ENCODE measurements around the gene PRKCQ.

The PRKCQ gene

DNA sequence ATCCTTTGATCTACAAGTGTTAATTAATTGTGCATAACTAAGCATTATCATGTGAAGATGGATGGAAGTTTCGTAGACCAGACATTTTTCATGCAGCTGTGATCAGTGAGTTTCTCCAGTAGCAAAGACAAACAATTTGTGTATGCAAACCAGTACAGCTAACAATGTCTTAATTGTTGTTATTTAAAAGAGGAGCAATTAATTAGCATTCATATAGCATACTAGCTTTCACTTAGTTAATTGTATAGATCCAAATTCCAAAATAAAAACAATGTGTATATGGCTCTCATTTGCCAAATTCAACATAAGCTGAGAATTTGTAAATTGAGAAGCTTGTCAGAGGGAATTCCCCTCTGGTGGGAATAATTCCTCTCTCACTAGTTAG, 22.6 kb upstream of the PRKCQ start:
- Histone ChIP-seq H3K9me3 (ENCODE audit: low read length) (no peaks in the 10 kb centered on the region), H4K20me1 (ENCODE audit: insufficient read depth, low read length) (no peaks in the 10 kb centered on the region), H3K4me3 (ENCODE audit: low read depth, low read length, poor library complexity, severe bottlenecking) (no peak overlapping the region), H3K36me3 (ENCODE audit: insufficient read depth, low read length) (no peaks in the 10 kb centered on the region), H3K4me2 (ENCODE audit: low read length) (no peak overlapping the region), H3K27ac (ENCODE audit: low read depth, low read length, poor library complexity, severe bottlenecking) (no peak overlapping the region), H3K9ac (ENCODE audit: low read length) (no peak overlapping the region), H2AFZ (ENCODE audit: low read length) (no peak overlapping the region), H3K27me3 (ENCODE audit: insufficient read depth, low read length) (no peaks in the 10 kb centered on the region), H3F3A (ENCODE audit: insufficient read depth, low read length) (no peaks in the 10 kb centered on the region), H3K79me2 (ENCODE audit: insufficient read depth, low read length) (no peaks in the 10 kb centered on the region), H3K9me2 (ENCODE audit: low read depth, low read length) (no peaks in the 10 kb centered on the region), H3K4me1 (ENCODE audit: insufficient read depth, low read length, severe bottlenecking) (no peaks in the 10 kb centered on the region)
- TF ChIP-seq EZH2 (IDR thresholded peaks at IDR 0.05; ENCODE audit: borderline replicate concordance, low read length): no peak
- TF ChIP-seq, protein P1, sequence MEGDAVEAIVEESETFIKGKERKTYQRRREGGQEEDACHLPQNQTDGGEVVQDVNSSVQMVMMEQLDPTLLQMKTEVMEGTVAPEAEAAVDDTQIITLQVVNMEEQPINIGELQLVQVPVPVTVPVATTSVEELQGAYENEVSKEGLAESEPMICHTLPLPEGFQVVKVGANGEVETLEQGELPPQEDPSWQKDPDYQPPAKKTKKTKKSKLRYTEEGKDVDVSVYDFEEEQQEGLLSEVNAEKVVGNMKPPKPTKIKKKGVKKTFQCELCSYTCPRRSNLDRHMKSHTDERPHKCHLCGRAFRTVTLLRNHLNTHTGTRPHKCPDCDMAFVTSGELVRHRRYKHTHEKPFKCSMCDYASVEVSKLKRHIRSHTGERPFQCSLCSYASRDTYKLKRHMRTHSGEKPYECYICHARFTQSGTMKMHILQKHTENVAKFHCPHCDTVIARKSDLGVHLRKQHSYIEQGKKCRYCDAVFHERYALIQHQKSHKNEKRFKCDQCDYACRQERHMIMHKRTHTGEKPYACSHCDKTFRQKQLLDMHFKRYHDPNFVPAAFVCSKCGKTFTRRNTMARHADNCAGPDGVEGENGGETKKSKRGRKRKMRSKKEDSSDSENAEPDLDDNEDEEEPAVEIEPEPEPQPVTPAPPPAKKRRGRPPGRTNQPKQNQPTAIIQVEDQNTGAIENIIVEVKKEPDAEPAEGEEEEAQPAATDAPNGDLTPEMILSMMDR (IDR thresholded peaks at IDR 0.05; ENCODE audit: low read length): no peak

DNA sequence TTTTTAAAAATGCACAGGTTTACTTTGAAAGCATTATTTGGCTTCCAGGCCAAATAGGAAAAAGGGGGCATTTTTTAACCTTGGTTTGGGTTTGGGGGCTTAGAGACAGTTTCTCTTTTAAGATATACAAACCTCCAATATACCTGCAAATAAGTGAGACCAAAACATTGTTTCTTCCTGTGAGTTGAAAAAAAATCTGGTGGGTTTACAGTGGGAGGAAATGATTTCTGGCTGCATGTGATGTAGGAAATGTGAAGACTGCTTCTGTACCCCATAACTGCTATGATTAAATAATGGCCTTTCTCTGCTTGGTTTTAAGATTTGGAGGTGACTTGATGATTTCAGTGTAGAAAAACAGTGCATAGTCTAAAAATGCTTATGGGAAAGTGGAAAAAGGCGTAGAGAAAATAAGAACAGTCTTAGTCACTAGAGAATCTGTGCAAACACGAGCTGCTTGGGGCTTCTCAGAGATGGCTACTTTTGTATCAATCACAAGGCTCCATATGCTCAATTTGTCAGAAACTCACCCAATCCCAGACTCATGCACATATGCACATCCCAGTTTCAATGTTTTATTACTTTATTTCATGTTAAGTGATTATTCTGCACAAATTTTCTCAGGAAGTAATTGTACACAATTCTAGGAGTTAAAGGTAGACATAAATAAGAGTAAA, 22.1 kb upstream of the PRKCQ start:
- Histone ChIP-seq H3K27ac (ENCODE audit: low read depth, low read length, poor library complexity, severe bottlenecking) (no peak overlapping the region), H3K79me2 (ENCODE audit: insufficient read depth, low read length) (no peaks in the 10 kb centered on the region), H3K4me3 (ENCODE audit: low read depth, low read length, poor library complexity, severe bottlenecking) (no peak overlapping the region), H3K4me1 (ENCODE audit: insufficient read depth, low read length, severe bottlenecking) (no peaks in the 10 kb centered on the region), H3K9ac (ENCODE audit: low read length) (no peak overlapping the region), H3K9me3 (ENCODE audit: low read length) (no peaks in the 10 kb centered on the region), H3K36me3 (ENCODE audit: insufficient read depth, low read length) (no peaks in the 10 kb centered on the region), H3K27me3 (ENCODE audit: insufficient read depth, low read length) (no peaks in the 10 kb centered on the region), H3F3A (ENCODE audit: insufficient read depth, low read length) (no peaks in the 10 kb centered on the region), H2AFZ (ENCODE audit: low read length) (no peak overlapping the region), H4K20me1 (ENCODE audit: insufficient read depth, low read length) (no peaks in the 10 kb centered on the region), H3K4me2 (ENCODE audit: low read length) (no peak overlapping the region), H3K9me2 (ENCODE audit: low read depth, low read length) (no peaks in the 10 kb centered on the region)
- TF ChIP-seq EZH2 (IDR thresholded peaks at IDR 0.05; ENCODE audit: borderline replicate concordance, low read length): no peak
- TF ChIP-seq, protein P1 (IDR thresholded peaks at IDR 0.05; ENCODE audit: low read length): no peak

DNA sequence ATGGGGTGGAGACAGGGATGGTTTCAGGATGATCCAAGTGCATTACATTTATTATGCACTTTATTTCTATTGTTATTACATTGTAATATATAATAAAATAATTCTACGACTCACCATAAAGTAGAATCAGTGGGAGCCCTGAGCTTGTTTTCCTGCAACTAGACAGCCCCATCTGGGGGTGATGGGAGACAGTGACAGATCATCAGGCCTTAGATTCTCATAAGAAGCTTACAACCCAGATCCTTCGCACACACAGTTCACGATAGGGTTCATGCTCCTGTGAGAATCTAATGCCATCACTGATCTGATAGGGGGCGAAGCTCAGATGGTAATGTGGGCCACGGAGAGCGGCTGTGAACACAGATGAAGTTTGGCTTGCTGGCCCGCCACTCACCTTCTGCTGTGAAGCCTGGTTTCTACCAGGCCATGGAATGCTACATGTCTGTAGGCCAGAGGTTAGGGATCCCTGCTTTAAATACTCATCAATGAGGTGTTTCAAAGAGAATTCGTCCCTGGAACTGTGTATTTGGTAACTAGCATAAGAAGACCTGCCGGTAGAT, 21.2 kb upstream of the PRKCQ start:
- H3K79me2 ChIP-seq (ENCODE audit: insufficient read depth, low read length): no peaks in the 10 kb centered on the region
- no peaks in the 10 kb centered on the region for H4K20me1 ChIP-seq (ENCODE audit: insufficient read depth, low read length)
- no peak overlapping the region for H3K27ac ChIP-seq (ENCODE audit: low read depth, low read length, poor library complexity, severe bottlenecking)
- H3K4me3 ChIP-seq (ENCODE audit: low read depth, low read length, poor library complexity, severe bottlenecking): no peak overlapping the region
- TF ChIP-seq, protein P1 (IDR thresholded peaks at IDR 0.05; ENCODE audit: low read length): no peak
- no peak for TF ChIP-seq EZH2 (IDR thresholded peaks at IDR 0.05; ENCODE audit: borderline replicate concordance, low read length)
- no peaks in the 10 kb centered on the region for H3K36me3 ChIP-seq (ENCODE audit: insufficient read depth, low read length)
- H3K27me3 ChIP-seq (ENCODE audit: insufficient read depth, low read length): no peaks in the 10 kb centered on the region
- no peaks in the 10 kb centered on the region for H3K9me3 ChIP-seq (ENCODE audit: low read length)
- H3K9ac ChIP-seq (ENCODE audit: low read length): no peak overlapping the region
- no peaks in the 10 kb centered on the region for H3F3A ChIP-seq (ENCODE audit: insufficient read depth, low read length)
- no peak overlapping the region for H2AFZ ChIP-seq (ENCODE audit: low read length)
- H3K9me2 ChIP-seq (ENCODE audit: low read depth, low read length): no peaks in the 10 kb centered on the region
- no peak overlapping the region for H3K4me2 ChIP-seq (ENCODE audit: low read length)
- H3K4me1 ChIP-seq (ENCODE audit: insufficient read depth, low read length, severe bottlenecking): no peaks in the 10 kb centered on the region
